Uterus (tissue), 4 donors: ENCODE measurements around the gene ARMC5. TPM values are rescaled to one million over a fixed set of nuclear protein-coding genes. Genes with fewer than 3 reads are reported as not detected.
A peak's percentile ranks its signal among the peaks of the same experiment; 100 is the strongest.

Experiments
- DNase-seq, 2 donors: peaks; one replicate each; pipeline ENCODE4 v3.0.0-alpha.2; 2019 to 2020
- H3K27ac ChIP-seq, 2 donors: fragments of 200-600 bp; sonication (generic); 1 replicate in 1 of 2; 2 replicates in 1 of 2; pipeline ENCODE4 v1.5.1; 2016 to 2018
- H3K27me3 ChIP-seq, 2 donors: fragments of 200-600 bp; sonication (generic); one replicate each; pipeline ENCODE4 v1.5.1; 2018 to 2019; ENCODE audit warnings: control low read depth in 1 of 2
- H3K36me3 ChIP-seq, 2 donors: fragments of 200-600 bp; sonication (generic); one replicate each; pipeline ENCODE4 v1.5.1; 2019; ENCODE audit warnings: control low read depth in 1 of 2
- H3K4me1 ChIP-seq, 2 donors: fragments of 200-600 bp; sonication (generic); one replicate each; pipeline ENCODE4 v1.5.1; 2018 to 2019; ENCODE audit warnings: control low read depth in 1 of 2
- H3K4me3 ChIP-seq, 2 donors: fragments of 200-600 bp; sonication (generic); 1 replicate in 1 of 2; 2 replicates in 1 of 2; pipeline ENCODE4 v1.5.1; 2018 to 2019; ENCODE audit warnings: mild to moderate bottlenecking in 1 of 2
- H3K9me3 ChIP-seq, 2 donors: fragments of 200-600 bp; sonication (generic); one replicate each; pipeline ENCODE4 v1.5.1; 2019; ENCODE audit warnings: control low read depth in 1 of 2
- CTCF ChIP-seq, 4 experiments: fragments of 200-600 bp in 2 of 4; fragments of 450-650 bp in 2 of 4; sonication (generic) in 2 of 4; IDR thresholded peaks; one replicate each; pipeline ENCODE4 v1.5.1; 2016 to 2019; ENCODE audit warnings: antibody characterized with exemption in 4 of 4, mild to moderate bottlenecking in 2 of 4, moderate library complexity in 1 of 4
- POLR2A ChIP-seq, 2 donors: fragments of 450-650 bp; IDR thresholded peaks; one replicate each; pipeline ENCODE4 v1.6.1; 2016; ENCODE audit warnings: antibody characterized with exemption in 2 of 2, mild to moderate bottlenecking in 1 of 2, moderate library complexity in 1 of 2
- intact Hi-C: fragments of 100-400 bp; cut with DNase I; formaldehyde crosslinking; loops from one replicate; pipeline ENCODE4 v1.15.1; 2023; ENCODE audit warnings: low total_unique reads
- total RNA-seq, 4 donors: library from RNA; depleted of rRNA in 3 of 4; stranded (reverse); fragments of >200 nt in 3 of 4; gene quantifications; one replicate each; pipeline versions ENCODE4 v1.1.0 to v1.2.4, GENCODE V29; 2014 to 2023
- donor health status: DM: yes; HTN: yes; CAD: no.

ARMC5 gene
- total RNA-seq, 4 donors from 2014 or later: 2.1 to 12.7 (median 8.0) TPM

- no peaks in the 10 kb centered on the region for H3K27me3 ChIP-seq
- no peaks in the 10 kb centered on the region for H3K36me3 ChIP-seq
- no peak for DNase-seq
- no peaks in the 10 kb centered on the region for H3K9me3 ChIP-seq
- H3K4me3 ChIP-seq: no peak overlapping the region
- intact Hi-C loops: no loop called here
- H3K4me1 ChIP-seq: peaks cover 0 to 20% of the 10 kb centered on the region in 2 donors
- no peak overlapping the region for H3K27ac ChIP-seq
- TF ChIP-seq CTCF (IDR thresholded peaks at IDR 0.05) (no peak), POLR2A (IDR thresholded peaks at IDR 0.05) (no peak)
These were observed 25.3 kb downstream of the ARMC5 start for GRCh38 chr16:31484491-31485171.

GRCh38 chr16:31485571-31485970, 26.3 kb downstream of the ARMC5 start:
- TF ChIP-seq CTCF (IDR thresholded peaks at IDR 0.05): no peak
- no peak for TF ChIP-seq POLR2A (IDR thresholded peaks at IDR 0.05)
- intact Hi-C loops: no loop called here
- Histone ChIP-seq H3K4me1 (peaks cover 0 to 20% of the 10 kb centered on the region in 2 donors), H3K36me3 (no peaks in the 10 kb centered on the region), H3K4me3 (no peak overlapping the region), H3K27me3 (no peaks in the 10 kb centered on the region), H3K9me3 (no peaks in the 10 kb centered on the region), H3K27ac (no peak overlapping the region)
- DNase-seq: no peak

- no peaks in the 10 kb centered on the region for H3K9me3 ChIP-seq
- TF ChIP-seq CTCF (IDR thresholded peaks at IDR 0.05): no peak
- no peak for TF ChIP-seq POLR2A (IDR thresholded peaks at IDR 0.05)
- no peak overlapping the region for H3K4me3 ChIP-seq
- H3K4me1 ChIP-seq: peaks cover 0 to 20% of the 10 kb centered on the region in 2 donors
- DNase-seq: no peak
- no peaks in the 10 kb centered on the region for H3K36me3 ChIP-seq
- H3K27me3 ChIP-seq: no peaks in the 10 kb centered on the region
- H3K27ac ChIP-seq: no peak overlapping the region
- intact Hi-C loops: no loop called here
These were observed 26.7 kb downstream of the ARMC5 start for GRCh38 chr16:31486045-31486444.

GRCh38 chr16:31487071-31487719, 27.9 kb downstream of the ARMC5 start:
- Histone ChIP-seq H3K27me3 (no peaks in the 10 kb centered on the region), H3K4me1 (peaks cover 0 to 20% of the 10 kb centered on the region in 2 donors), H3K9me3 (no peaks in the 10 kb centered on the region), H3K36me3 (no peaks in the 10 kb centered on the region), H3K27ac (no peak overlapping the region), H3K4me3 (peak overlapping the region; percentile 35 to 51)
- intact Hi-C loops: no loop called here
- DNase-seq: no peak
- TF ChIP-seq POLR2A (IDR thresholded peaks at IDR 0.05) (no peak), CTCF (IDR thresholded peaks at IDR 0.05) (no peak)

- H3K36me3 ChIP-seq: no peaks in the 10 kb centered on the region
- peak overlapping the region; percentile 35 to 51 for H3K4me3 ChIP-seq
- H3K27me3 ChIP-seq: no peaks in the 10 kb centered on the region
- intact Hi-C loops: no loop called here
- DNase-seq: peak in 1 of 2 donors; percentile 56
- no peak overlapping the region for H3K27ac ChIP-seq
- no peaks in the 10 kb centered on the region for H3K9me3 ChIP-seq
- no peak for TF ChIP-seq CTCF (IDR thresholded peaks at IDR 0.05)
- TF ChIP-seq POLR2A (IDR thresholded peaks at IDR 0.05): no peak
- peaks cover 0 to 20% of the 10 kb centered on the region in 2 donors for H3K4me1 ChIP-seq
These were observed 28.6 kb downstream of the ARMC5 start for GRCh38 chr16:31487720-31488467.
